ENCODE measurements around the gene ENDOD1. TPM values are rescaled to one million over a fixed set of nuclear protein-coding genes. Genes with fewer than 3 reads are reported as not detected.

ENDOD1 gene
- total RNA-seq, 1 donor from 2014 or later, result 22.9 TPM

Other genes starting within 250 kb of the ENDOD1 start
- gene CWC15, start 116.3 kb upstream of the ENDOD1 start, total RNA-seq, result 43.0 TPM
- gene KDM4D, start 116.1 kb upstream of the ENDOD1 start, total RNA-seq, result 1.9 TPM
- not detected for gene KDM4E, start 64.6 kb upstream of the ENDOD1 start, total RNA-seq
- gene KDM4F, start 40.4 kb upstream of the ENDOD1 start, total RNA-seq, result not detected
- gene SRSF8, start 22.9 kb upstream of the ENDOD1 start, total RNA-seq, result 16.1 TPM
- 86.1 TPM for gene SESN3, start 141.4 kb downstream of the ENDOD1 start, total RNA-seq

All from occipital lobe (tissue), 1 donor.